ENCODE results near the gene TRIO.

The TRIO gene

DNA sequence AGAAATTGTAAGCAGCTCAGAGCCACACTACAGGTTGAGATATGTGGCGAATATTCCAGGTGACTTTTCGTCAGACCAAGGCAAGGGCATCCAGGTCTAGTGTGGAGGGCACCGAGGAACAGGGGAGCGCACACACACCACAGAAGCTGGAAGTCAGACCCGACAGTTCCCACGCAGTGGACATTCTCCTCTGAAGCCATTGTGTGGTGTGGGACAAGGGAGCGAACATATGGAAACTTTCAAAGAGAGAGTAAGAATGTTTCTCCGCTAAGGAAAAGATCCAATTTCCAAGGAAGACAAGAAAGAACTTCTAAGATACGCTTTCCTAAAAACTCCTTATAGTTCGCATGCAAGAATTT, 297.1 kb downstream of the TRIO start:
- no peaks in the 10 kb centered on the region for H3K9me3 ChIP-seq (ENCODE audit: insufficient read depth, low read depth, low read length)
- no peaks in the 10 kb centered on the region for H3K27me3 ChIP-seq (ENCODE audit: insufficient read depth, low read length)
- no peak overlapping the region for H3K27ac ChIP-seq (ENCODE audit: low read length)
- H3K9ac ChIP-seq (ENCODE audit: low read depth, low read length), result no peak overlapping the region
- H3K4me1 ChIP-seq (ENCODE audit: insufficient read depth, low read length), result peaks cover 4% of the 10 kb centered on the region; the same call in 1 of the 2 replicates
- no peak overlapping the region for H3K4me3 ChIP-seq (ENCODE audit: low read length)
- H3K36me3 ChIP-seq (ENCODE audit: insufficient read depth, low read depth, low read length), result peaks cover 6% of the 10 kb centered on the region; the same call in 1 of the 2 replicates

- H3K27ac ChIP-seq (ENCODE audit: low read length), result no peak overlapping the region
Measured at GRCh38 chr5:14440582-14441431, 297.7 kb downstream of the TRIO start.

GRCh38 chr5:14441641-14442040, 298.5 kb downstream of the TRIO start:
- H3K9me3 ChIP-seq (ENCODE audit: insufficient read depth, low read depth, low read length), result no peaks in the 10 kb centered on the region
- H3K4me3 ChIP-seq (ENCODE audit: low read length), result no peak overlapping the region
- peaks cover 14% of the 10 kb centered on the region for H3K4me1 ChIP-seq (ENCODE audit: insufficient read depth, low read length)
- no peak overlapping the region for H3K9ac ChIP-seq (ENCODE audit: low read depth, low read length)
- H3K36me3 ChIP-seq (ENCODE audit: insufficient read depth, low read depth, low read length), result no peaks in the 10 kb centered on the region
- H3K27ac ChIP-seq (ENCODE audit: low read length), result no peak overlapping the region
- no peaks in the 10 kb centered on the region for H3K27me3 ChIP-seq (ENCODE audit: insufficient read depth, low read length)

More at GRCh38 chr5:14440582-14441431, 297.7 kb downstream of the TRIO start:
- peaks cover 3% of the 10 kb centered on the region; the same call in 1 of the 2 replicates for H3K36me3 ChIP-seq (ENCODE audit: insufficient read depth, low read depth, low read length)
- H3K4me1 ChIP-seq (ENCODE audit: insufficient read depth, low read length), result peaks cover 10% of the 10 kb centered on the region
- H3K4me3 ChIP-seq (ENCODE audit: low read length), result no peak overlapping the region
- H3K9ac ChIP-seq (ENCODE audit: low read depth, low read length), result no peak overlapping the region
- no peaks in the 10 kb centered on the region for H3K9me3 ChIP-seq (ENCODE audit: insufficient read depth, low read depth, low read length)
- H3K27me3 ChIP-seq (ENCODE audit: insufficient read depth, low read length), result no peaks in the 10 kb centered on the region

GRCh38 chr5:14442536-14442935, 299.4 kb downstream of the TRIO start:
- H3K4me1 ChIP-seq (ENCODE audit: insufficient read depth, low read length), result peaks cover 14% of the 10 kb centered on the region
- H3K27ac ChIP-seq (ENCODE audit: low read length), result no peak overlapping the region
- H3K4me3 ChIP-seq (ENCODE audit: low read length), result no peak overlapping the region
- no peaks in the 10 kb centered on the region for H3K9me3 ChIP-seq (ENCODE audit: insufficient read depth, low read depth, low read length)
- H3K36me3 ChIP-seq (ENCODE audit: insufficient read depth, low read depth, low read length), result no peaks in the 10 kb centered on the region
- H3K27me3 ChIP-seq (ENCODE audit: insufficient read depth, low read length), result no peaks in the 10 kb centered on the region
- H3K9ac ChIP-seq (ENCODE audit: low read depth, low read length), result no peak overlapping the region

DNA sequence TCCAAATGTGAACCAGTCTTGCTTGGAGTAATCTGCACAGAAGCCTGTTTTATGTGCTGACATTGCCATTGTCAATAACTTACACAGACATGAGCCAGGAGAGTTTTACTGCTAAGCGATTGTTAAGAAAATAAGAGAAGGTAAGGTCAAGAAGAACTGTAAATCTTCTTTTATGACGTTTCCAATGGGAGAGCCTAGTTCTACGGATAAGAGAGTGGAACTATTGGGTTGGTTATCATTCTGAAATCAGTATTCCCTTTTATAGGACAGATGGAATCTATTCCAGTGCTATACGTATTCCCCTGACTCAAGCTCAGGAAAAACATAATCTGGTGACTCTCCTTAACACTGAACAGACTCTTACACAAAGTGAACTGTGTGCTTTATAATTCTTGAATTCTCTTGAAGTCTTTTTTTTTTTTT, 300.5 kb downstream of the TRIO start:
- Histone ChIP-seq H3K27ac (ENCODE audit: low read length) (no peak overlapping the region), H3K9me3 (ENCODE audit: insufficient read depth, low read depth, low read length) (no peaks in the 10 kb centered on the region), H3K9ac (ENCODE audit: low read depth, low read length) (no peak overlapping the region), H3K36me3 (ENCODE audit: insufficient read depth, low read depth, low read length) (no peaks in the 10 kb centered on the region), H3K27me3 (ENCODE audit: insufficient read depth, low read length) (no peaks in the 10 kb centered on the region), H3K4me1 (ENCODE audit: insufficient read depth, low read length) (peaks cover 19% of the 10 kb centered on the region), H3K4me3 (ENCODE audit: low read length) (no peak overlapping the region)

DNA sequence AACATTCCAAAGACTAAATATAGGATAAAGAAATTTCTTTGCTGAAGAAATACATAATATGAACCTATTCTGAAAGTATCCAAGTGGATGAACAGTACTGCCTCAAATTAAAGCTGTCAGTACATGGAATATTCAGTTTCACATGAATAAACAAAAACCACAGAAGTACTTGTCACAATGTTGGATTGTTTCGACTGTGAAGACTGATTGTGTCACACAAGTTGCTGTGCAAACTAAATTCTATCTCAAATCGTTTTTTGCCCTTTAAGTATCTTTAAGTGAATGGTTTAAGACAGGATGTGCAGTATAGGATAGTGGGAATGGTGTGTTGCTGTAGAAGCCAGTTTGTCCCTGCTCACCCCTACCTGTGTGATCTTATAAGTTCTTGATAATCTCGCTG, 301.0 kb downstream of the TRIO start:
- H3K36me3 ChIP-seq (ENCODE audit: insufficient read depth, low read depth, low read length), result no peaks in the 10 kb centered on the region
- no peak overlapping the region for H3K9ac ChIP-seq (ENCODE audit: low read depth, low read length)
- no peaks in the 10 kb centered on the region for H3K27me3 ChIP-seq (ENCODE audit: insufficient read depth, low read length)
- H3K4me1 ChIP-seq (ENCODE audit: insufficient read depth, low read length), result peaks cover 19% of the 10 kb centered on the region
- H3K9me3 ChIP-seq (ENCODE audit: insufficient read depth, low read depth, low read length), result no peaks in the 10 kb centered on the region
- no peak overlapping the region for H3K27ac ChIP-seq (ENCODE audit: low read length)
- no peak overlapping the region for H3K4me3 ChIP-seq (ENCODE audit: low read length)

DNA sequence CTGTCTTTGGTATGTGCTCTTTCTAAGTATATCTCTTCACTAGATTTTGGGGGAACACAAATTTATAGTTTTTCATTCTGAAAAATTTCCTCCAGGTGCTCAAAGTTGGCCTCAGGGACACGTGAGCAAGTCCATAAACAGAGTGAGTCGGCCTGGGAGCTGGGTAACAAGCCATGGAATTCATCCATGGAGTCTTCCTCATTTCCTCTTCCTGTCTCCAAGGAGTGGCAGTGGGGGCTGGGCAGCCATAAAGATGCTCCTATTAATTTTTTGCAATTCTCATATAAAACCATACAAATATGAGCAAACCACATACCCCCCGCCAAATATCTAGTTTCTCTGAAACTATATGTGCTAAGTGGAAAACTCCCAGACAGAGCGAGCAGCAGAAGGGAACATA, 301.9 kb downstream of the TRIO start:
- H3K27me3 ChIP-seq (ENCODE audit: insufficient read depth, low read length), result no peaks in the 10 kb centered on the region
- H3K9me3 ChIP-seq (ENCODE audit: insufficient read depth, low read depth, low read length), result no peaks in the 10 kb centered on the region
- no peak overlapping the region for H3K4me3 ChIP-seq (ENCODE audit: low read length)
- H3K36me3 ChIP-seq (ENCODE audit: insufficient read depth, low read depth, low read length), result no peaks in the 10 kb centered on the region
- H3K27ac ChIP-seq (ENCODE audit: low read length), result no peak overlapping the region
- H3K9ac ChIP-seq (ENCODE audit: low read depth, low read length), result no peak overlapping the region
- H3K4me1 ChIP-seq (ENCODE audit: insufficient read depth, low read length), result peaks cover 19% of the 10 kb centered on the region

- Histone ChIP-seq H3K9ac (ENCODE audit: low read depth, low read length) (peak overlapping the region; percentile 36; the same call in 1 of the 2 replicates), H3K36me3 (ENCODE audit: insufficient read depth, low read depth, low read length) (peaks cover 5% of the 10 kb centered on the region; the same call in 1 of the 2 replicates), H3K9me3 (ENCODE audit: insufficient read depth, low read depth, low read length) (no peaks in the 10 kb centered on the region), H3K4me1 (ENCODE audit: insufficient read depth, low read length) (peaks cover 19% of the 10 kb centered on the region), H3K27ac (ENCODE audit: low read length) (no peak overlapping the region), H3K27me3 (ENCODE audit: insufficient read depth, low read length) (no peaks in the 10 kb centered on the region), H3K4me3 (ENCODE audit: low read length) (peak overlapping the region; percentile 48; the same call in 1 of the 2 replicates)
Measured at GRCh38 chr5:14445576-14446290, 302.6 kb downstream of the TRIO start.

GRCh38 chr5:14447958-14448911, 305.1 kb downstream of the TRIO start:
- Histone ChIP-seq H3K27me3 (ENCODE audit: insufficient read depth, low read length) (no peaks in the 10 kb centered on the region), H3K9ac (ENCODE audit: low read depth, low read length) (no peak overlapping the region), H3K4me1 (ENCODE audit: insufficient read depth, low read length) (peaks cover 35% of the 10 kb centered on the region), H3K27ac (ENCODE audit: low read length) (no peak overlapping the region), H3K9me3 (ENCODE audit: insufficient read depth, low read depth, low read length) (no peaks in the 10 kb centered on the region), H3K36me3 (ENCODE audit: insufficient read depth, low read depth, low read length) (peaks cover 5% of the 10 kb centered on the region; the same call in 1 of the 2 replicates), H3K4me3 (ENCODE audit: low read length) (no peak overlapping the region)

DNA sequence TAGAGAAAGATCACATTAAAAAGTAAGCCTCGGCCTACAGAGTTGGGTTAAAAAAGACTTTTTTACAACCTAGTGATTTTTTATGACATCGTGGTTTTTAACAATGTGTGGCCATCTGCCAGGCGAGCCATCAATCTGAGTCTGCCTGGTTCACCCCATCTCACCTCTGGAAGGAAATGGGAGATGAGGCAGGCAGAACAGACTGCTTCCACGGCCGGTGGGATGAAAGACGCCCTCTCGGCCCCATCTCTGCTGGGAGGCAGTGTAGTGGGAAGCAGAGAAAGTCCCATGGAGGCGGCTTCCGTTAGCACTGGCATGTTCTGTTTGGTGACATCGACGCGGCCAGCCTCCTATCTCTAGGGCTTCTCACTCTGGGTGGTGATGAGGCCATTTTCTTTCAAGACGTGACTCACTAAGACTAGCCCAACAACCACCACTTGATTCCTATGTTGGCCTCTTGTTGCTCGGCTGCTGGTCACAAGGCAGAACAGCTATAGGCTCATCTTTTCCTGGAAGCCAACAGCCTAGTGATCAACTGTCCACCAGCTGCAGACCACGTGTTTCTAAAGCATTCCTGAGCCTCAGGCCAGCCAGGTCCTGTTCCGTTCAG, 306.0 kb downstream of the TRIO start:
- no peaks in the 10 kb centered on the region for H3K9me3 ChIP-seq (ENCODE audit: insufficient read depth, low read depth, low read length)
- no peak overlapping the region for H3K9ac ChIP-seq (ENCODE audit: low read depth, low read length)
- no peaks in the 10 kb centered on the region for H3K27me3 ChIP-seq (ENCODE audit: insufficient read depth, low read length)
- no peak overlapping the region for H3K4me3 ChIP-seq (ENCODE audit: low read length)
- H3K36me3 ChIP-seq (ENCODE audit: insufficient read depth, low read depth, low read length), result peaks cover 7% of the 10 kb centered on the region
- no peak overlapping the region for H3K27ac ChIP-seq (ENCODE audit: low read length)
- peaks cover 35% of the 10 kb centered on the region for H3K4me1 ChIP-seq (ENCODE audit: insufficient read depth, low read length)

- H3K4me3 ChIP-seq (ENCODE audit: low read length), result no peak overlapping the region
Measured at GRCh38 chr5:14450018-14450524, 306.9 kb downstream of the TRIO start.

More at GRCh38 chr5:14450018-14450524, 306.9 kb downstream of the TRIO start:
- no peaks in the 10 kb centered on the region for H3K9me3 ChIP-seq (ENCODE audit: insufficient read depth, low read depth, low read length)
- H3K27me3 ChIP-seq (ENCODE audit: insufficient read depth, low read length), result no peaks in the 10 kb centered on the region
- peaks cover 16% of the 10 kb centered on the region for H3K36me3 ChIP-seq (ENCODE audit: insufficient read depth, low read depth, low read length)
- no peak overlapping the region for H3K27ac ChIP-seq (ENCODE audit: low read length)
- H3K9ac ChIP-seq (ENCODE audit: low read depth, low read length), result no peak overlapping the region
- H3K4me1 ChIP-seq (ENCODE audit: insufficient read depth, low read length), result peaks cover 33% of the 10 kb centered on the region
